ENCODE measurements around the gene CISD3.

Gene CISD3

DNA sequence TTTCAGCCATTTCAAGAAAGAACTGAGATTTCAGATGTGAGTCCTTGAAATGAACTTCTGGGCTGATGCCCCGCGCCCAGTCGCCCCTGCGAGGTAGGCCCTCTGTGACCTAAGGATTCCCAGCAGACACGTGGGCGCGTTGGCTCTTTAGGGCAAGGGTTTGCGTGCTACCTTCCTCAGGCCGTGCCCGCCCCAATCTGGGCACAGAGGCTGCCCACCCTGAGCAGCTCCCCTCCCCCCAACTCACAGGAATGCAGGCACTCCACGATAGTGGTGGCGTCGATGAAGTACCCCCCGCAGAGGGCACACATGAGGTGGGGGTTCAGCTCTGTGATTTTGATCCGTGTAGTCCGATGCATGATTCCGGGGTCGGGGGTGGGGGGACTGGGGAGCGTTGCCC is 9.9 kb downstream of the CISD3 start:
- DNase-seq, result no peak
- in situ Hi-C loops (cut with MboI; ENCODE audit: low pct_unique_long_range_greater_than_20kb, low sequenced_read_pairs), result no loop called here

DNA sequence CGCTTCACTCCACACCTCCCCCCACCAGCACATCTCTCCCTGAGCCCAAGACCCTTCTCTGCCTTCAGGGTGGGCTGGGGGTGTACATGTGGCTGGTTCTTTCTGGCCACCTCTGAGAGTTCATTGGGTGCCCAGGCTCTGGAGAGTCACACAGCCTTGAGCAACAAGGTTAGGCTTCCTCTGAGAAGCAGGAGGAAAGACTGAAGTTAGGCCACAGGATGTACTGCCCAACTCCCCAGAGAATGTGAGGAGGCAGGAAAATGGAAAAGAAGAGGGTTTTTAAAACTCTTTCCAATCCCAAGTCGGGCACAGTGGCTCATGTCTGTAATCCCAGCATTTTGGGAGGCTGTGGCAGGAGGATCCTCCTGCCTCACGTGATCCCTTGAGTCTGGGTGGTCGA is 10.7 kb downstream of the CISD3 start:
- DNase-seq, result no peak
- in situ Hi-C loops (cut with MboI; ENCODE audit: low pct_unique_long_range_greater_than_20kb, low sequenced_read_pairs), result no loop called here

- no peak for DNase-seq
- in situ Hi-C loops (cut with MboI; ENCODE audit: low pct_unique_long_range_greater_than_20kb, low sequenced_read_pairs), result no loop called here
Observed at GRCh38 chr17:38741461-38741860, 11.3 kb downstream of the CISD3 start.

- in situ Hi-C loops (cut with MboI; ENCODE audit: low pct_unique_long_range_greater_than_20kb, low sequenced_read_pairs), result no loop called here
- no peak for DNase-seq
Observed at GRCh38 chr17:38741921-38742410, 11.8 kb downstream of the CISD3 start.

DNA sequence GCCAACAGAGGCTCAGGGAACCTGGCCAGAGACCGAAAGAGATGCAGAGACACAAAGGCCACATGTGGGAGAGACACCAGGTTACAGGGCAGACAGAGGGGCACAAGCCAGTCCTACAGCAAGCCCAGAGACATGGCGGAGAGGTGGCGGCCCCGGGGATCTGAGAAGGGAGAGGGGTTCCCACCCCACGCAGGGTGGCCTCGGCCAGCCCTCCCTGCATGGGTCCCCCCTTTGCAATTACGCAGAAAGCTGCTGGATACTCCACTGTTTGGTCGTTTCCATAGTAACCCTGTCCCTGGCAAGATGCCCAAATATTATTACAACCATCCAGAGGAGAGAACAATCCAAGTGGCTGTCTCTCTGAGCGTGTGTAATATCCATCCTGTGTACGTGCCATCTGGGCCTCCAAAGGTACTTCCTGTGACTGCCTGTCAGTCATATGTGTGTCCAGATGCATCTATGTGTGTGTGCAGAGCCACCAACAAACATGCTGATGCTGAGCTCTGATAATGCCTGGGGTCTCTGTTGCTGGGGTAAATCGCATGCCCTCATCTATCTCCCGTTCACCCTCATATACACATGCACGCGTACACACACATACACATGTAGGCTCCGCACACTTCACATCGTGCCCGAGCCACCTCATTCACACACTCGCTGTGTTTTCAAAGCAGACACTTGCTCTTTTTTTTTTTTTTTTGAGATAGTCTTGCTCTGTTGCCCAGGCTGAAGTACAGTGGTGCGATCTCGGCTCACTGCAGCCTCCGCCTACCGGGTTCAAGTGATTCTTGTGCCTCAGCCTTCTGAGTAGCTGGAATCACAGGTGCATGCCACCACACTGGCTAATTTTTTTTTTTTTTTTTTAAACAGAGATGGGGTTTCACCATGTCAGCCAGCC is 12.5 kb downstream of the CISD3 start:
- in situ Hi-C loops (cut with MboI; ENCODE audit: low pct_unique_long_range_greater_than_20kb, low sequenced_read_pairs), result no loop called here
- DNase-seq, result no peak

DNA sequence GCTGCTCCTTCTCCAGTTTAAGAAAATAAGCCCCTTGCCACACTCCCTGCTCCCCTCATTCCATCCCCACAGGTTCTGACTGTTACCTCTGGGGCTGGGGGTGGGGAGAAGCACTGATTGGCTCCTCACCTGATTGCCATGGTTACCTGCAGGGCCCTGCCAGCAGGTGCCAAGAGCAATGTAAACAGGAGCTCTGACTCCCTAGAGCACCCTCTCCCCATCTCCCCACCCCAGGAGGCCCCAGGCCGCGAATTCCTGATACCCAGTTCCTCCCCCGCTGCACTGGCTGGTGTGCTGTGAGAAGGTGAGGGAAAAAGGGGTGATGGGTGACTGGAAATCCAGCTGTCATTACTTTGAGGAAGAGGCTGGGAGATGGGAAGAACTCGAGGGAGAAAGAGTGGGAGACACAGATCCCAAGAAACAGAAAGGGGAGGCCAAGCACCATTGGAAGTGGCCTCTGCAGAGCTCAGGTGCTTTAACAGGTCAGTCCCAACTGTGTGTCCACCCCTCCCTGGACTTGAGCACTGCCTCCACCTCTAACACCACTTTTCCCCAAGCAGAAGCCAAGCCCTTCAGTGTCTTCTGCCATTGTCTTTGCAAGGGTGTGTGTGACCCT is 13.5 kb downstream of the CISD3 start:
- DNase-seq, result no peak
- in situ Hi-C loops (cut with MboI; ENCODE audit: low pct_unique_long_range_greater_than_20kb, low sequenced_read_pairs), result no loop called here

DNA sequence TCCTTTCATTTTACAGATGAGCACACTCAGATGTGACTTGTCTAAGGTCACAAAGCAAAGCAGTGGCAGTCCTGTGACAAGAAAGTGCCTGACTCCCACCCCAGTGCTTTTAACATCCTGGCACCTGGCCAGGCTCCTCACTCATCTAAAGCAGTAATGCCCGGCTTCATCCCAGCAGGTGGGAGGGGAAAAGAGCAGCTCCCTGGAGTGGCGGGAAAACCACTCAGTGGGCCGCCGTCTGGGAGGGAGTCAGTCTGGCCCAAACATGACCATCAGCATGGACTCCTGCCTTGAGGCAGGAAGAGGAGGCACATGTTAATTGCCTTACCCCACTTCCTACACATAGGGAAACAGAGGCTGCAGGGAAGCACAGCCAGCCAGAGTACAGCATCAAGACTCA is 15.4 kb downstream of the CISD3 start:
- peak; percentile 31 for DNase-seq
- in situ Hi-C loops (cut with MboI; ENCODE audit: low pct_unique_long_range_greater_than_20kb, low sequenced_read_pairs), result no loop called here

DNA sequence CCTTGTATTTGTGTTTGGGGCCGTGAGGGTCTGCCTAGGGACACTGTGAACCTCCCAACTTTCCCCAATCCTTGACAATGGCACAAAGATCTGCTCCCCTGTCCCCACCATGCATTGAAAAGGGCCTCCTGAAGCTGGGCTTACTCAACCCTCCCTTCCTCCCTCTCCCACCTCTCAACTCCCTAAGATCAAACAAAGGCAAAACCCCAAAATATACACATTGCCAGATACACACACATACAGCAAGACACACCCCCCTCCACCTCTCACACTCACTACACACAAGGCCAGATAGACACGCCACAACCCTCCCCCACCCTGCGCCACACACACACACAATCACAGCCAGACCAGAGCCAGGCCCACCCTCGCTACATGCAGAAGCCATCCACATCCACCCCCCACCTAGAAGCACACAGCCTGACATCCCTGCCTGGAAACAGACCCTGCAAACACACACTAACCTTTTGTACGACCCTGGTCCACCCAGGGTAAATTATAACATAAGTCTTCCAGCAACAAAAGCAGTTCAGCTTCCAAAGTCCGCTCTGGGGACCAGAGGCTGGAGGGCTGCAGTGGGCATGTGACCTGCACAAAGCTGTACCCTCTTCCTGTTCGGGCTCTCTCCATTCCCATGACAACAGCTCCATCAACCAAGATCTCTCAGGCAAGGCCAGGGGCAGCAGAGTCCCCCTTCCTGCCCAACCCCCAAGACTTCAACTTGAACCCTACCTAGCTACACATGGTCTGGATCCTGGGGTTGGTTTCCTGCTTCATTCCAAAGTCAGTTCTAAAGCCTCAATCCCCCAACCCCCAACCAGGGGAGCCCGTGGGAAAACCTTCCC is 16.1 kb downstream of the CISD3 start:
- in situ Hi-C loops (cut with MboI; ENCODE audit: low pct_unique_long_range_greater_than_20kb, low sequenced_read_pairs), result no loop called here
- DNase-seq, result no peak

- DNase-seq, result no peak
- in situ Hi-C loops (cut with MboI; ENCODE audit: low pct_unique_long_range_greater_than_20kb, low sequenced_read_pairs), result no loop called here
Observed at GRCh38 chr17:38746849-38747462, 16.8 kb downstream of the CISD3 start.

GRCh38 chr17:38747463-38748148 is 17.5 kb downstream of the CISD3 start:
- DNase-seq, result no peak
- in situ Hi-C loops (cut with MboI; ENCODE audit: low pct_unique_long_range_greater_than_20kb, low sequenced_read_pairs), result no loop called here

GRCh38 chr17:38748149-38748891 is 18.2 kb downstream of the CISD3 start, which contains the start of gene PCGF2:
Gene PCGF2 (minus strand): TSS chr17:38748336. CDS start chr17:38740402, 7,934 bp downstream.
- DNase-seq, result peak; percentile 58
- in situ Hi-C loops (cut with MboI; ENCODE audit: low pct_unique_long_range_greater_than_20kb, low sequenced_read_pairs), result no loop called here

DNA sequence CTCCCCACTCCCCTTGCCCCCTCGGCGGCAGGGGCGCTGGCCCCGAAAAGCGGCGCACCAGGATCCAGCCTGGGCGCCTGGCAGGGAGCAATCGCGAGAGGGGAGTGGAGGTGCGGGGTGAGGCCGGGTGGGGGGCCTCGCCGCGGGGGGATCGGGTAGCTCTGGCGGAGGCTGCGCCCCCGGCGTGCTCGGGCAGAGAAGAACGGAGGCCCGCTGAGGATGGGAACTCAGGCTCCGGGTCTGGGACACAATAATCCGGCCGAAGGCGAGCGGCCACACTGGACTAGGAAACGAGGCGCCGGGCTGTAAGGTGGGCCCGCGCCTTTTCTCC is 18.7 kb downstream of the CISD3 start:
- in situ Hi-C loops (cut with MboI; ENCODE audit: low pct_unique_long_range_greater_than_20kb, low sequenced_read_pairs), result no loop called here
- no peak for DNase-seq

GRCh38 chr17:38749223-38750043 is 19.3 kb downstream of the CISD3 start:
- DNase-seq, result no peak
- in situ Hi-C loops (cut with MboI; ENCODE audit: low pct_unique_long_range_greater_than_20kb, low sequenced_read_pairs), result no loop called here

DNA sequence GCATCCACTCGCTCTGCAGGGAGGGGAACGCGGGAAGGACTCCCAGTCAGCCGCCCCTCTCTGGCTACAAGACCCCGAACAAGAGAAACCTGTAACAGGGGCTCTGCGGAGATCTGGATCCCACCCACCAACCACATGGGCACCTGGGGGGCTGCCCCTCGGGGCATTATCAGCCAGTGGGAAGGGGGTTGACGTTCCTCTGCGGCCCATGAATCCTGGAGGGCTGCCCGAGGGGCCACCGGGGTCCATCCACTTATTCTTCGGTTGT is 19.8 kb downstream of the CISD3 start:
- in situ Hi-C loops (cut with MboI; ENCODE audit: low pct_unique_long_range_greater_than_20kb, low sequenced_read_pairs), result no loop called here

GRCh38 chr17:38750312-38751121 is 20.4 kb downstream of the CISD3 start:
- in situ Hi-C loops (cut with MboI; ENCODE audit: low pct_unique_long_range_greater_than_20kb, low sequenced_read_pairs), result no loop called here
- no peak for DNase-seq

More for the DNA sequence above, 19.8 kb downstream of the CISD3 start:
- DNase-seq, result no peak

DNA sequence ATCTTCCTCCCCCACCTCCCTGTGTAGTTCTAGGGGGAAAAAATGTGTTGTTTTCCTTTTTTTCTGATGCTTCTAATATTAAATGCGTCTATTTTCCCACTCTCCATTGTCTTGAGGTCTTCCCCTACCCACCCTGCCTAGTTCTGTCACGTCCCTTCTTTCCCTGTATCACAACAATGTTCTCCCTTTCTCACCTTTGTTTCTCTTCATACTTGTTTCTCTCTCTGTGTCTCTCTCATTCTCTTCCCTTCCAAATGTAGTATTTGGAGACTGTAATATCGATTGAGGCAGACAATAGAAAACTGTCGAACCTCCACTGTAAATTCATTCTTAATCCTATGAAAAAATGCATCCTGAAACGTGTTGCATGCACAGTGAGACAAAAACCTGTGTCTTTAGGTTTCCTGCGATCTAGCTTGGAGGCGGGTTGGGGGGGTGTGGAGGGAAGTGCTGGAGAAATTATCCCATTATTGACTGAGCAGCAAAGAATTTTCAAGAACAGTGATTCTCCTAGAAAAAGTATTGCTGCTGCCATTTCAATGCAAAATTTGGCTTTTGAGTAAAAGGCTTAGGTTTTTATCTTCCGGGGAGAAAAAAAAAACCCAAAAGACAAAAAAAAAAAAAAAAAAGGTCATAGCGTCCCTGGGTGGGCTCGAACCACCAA is 21.1 kb downstream of the CISD3 start:
- in situ Hi-C loops (cut with MboI; ENCODE audit: low pct_unique_long_range_greater_than_20kb, low sequenced_read_pairs), result no loop called here
- no peak for DNase-seq

All from KBM-7 (cell line).